CD14-positive monocyte (primary cell): ENCODE measurements around the gene S100A1. TPM values are rescaled to one million over a fixed set of nuclear protein-coding genes. Genes with fewer than 3 reads are reported as not detected.
A peak's percentile ranks its signal among the peaks of the same experiment; 100 is the strongest.

Source experiments
- DNase-seq, 3 donors: peaks; one replicate each; pipeline ENCODE4 v3.0.0-alpha.2; 2011 to 2022
- H2AFZ ChIP-seq: 2 replicates; pipeline ENCODE4 v1.6.0; 2012; ENCODE audit warnings: mild to moderate bottlenecking, low read depth, low read length, inconsistent platforms; ENCODE audit not compliant: insufficient read depth, poor library complexity, severe bottlenecking
- H3K27ac ChIP-seq, 2 donors: 1 replicate in 1 of 2; 2 replicates in 1 of 2; pipeline ENCODE4 v1.5.1; 2012 to 2013; ENCODE audit warnings: low read length in 2 of 2, control low read depth in 1 of 2, inconsistent platforms in 1 of 2, low read depth in 1 of 2, mild to moderate bottlenecking in 1 of 2
- H3K27me3 ChIP-seq, 2 donors: one replicate each; pipeline versions ENCODE4 v1.6.0 to v1.6.1; 2011 to 2013; ENCODE audit warnings: low read length in 2 of 2; ENCODE audit not compliant: control insufficient read depth in 2 of 2, insufficient read depth in 2 of 2
- H3K36me3 ChIP-seq, 2 donors: replicated peaks in 1 of 2; 1 replicate in 1 of 2; 2 replicates in 1 of 2; pipeline versions ENCODE4 v1.5.1 to v1.6.1; 2012 to 2013; ENCODE audit warnings: low read length in 2 of 2, control low read depth in 1 of 2, inconsistent platforms in 1 of 2, mild to moderate bottlenecking in 1 of 2; ENCODE audit not compliant: insufficient read depth in 2 of 2, control insufficient read depth in 1 of 2
- H3K4me1 ChIP-seq, 2 donors: 1 replicate in 1 of 2; 2 replicates in 1 of 2; pipeline versions ENCODE4 v1.5.1 to v1.6.1; 2012 to 2013; ENCODE audit warnings: low read length in 2 of 2, control low read depth in 1 of 2, inconsistent platforms in 1 of 2, mild to moderate bottlenecking in 1 of 2, moderate library complexity in 1 of 2; ENCODE audit not compliant: insufficient read depth in 2 of 2, control insufficient read depth in 1 of 2
- H3K4me2 ChIP-seq: replicated peaks from 2 replicates; pipeline ENCODE3; 2012; ENCODE audit warnings: low read length, moderate library complexity, mild to moderate bottlenecking; ENCODE audit not compliant: poor library complexity, severe bottlenecking; ENCODE audit errors: extremely low read depth
- H3K4me3 ChIP-seq, 3 experiments: fragments of 200-600 bp in 1 of 3; sonication (generic) in 1 of 3; replicated peaks in 1 of 3; 1 replicate in 2 of 3; 2 replicates in 1 of 3; pipeline ENCODE4 v1.5.1; 2011 to 2013; ENCODE audit warnings: low read length in 3 of 3, mild to moderate bottlenecking in 3 of 3, control low read depth in 2 of 3, low read depth in 2 of 3, inconsistent platforms in 1 of 3, moderate library complexity in 1 of 3
- H3K79me2 ChIP-seq: 2 replicates; pipeline ENCODE4 v1.6.0; 2012; ENCODE audit warnings: mild to moderate bottlenecking, control low read depth, inconsistent platforms, low read length, moderate library complexity; ENCODE audit not compliant: insufficient read depth
- H3K9ac ChIP-seq: 2 replicates; pipeline ENCODE4 v1.6.0; 2017; ENCODE audit warnings: low read length, mild to moderate bottlenecking; ENCODE audit not compliant: insufficient read depth, poor library complexity, severe bottlenecking
- H3K9me3 ChIP-seq, 2 donors: replicated peaks in 1 of 2; 1 replicate in 1 of 2; 2 replicates in 1 of 2; pipeline versions ENCODE4 v1.5.1 to v1.6.1; 2012 to 2013; ENCODE audit warnings: low read length in 2 of 2, control low read depth in 1 of 2; ENCODE audit not compliant: control insufficient read depth in 1 of 2, insufficient read depth in 1 of 2
- H4K20me1 ChIP-seq: 2 replicates; pipeline ENCODE4 v1.6.0; 2012; ENCODE audit warnings: mild to moderate bottlenecking, low read length, control low read depth, moderate library complexity; ENCODE audit not compliant: insufficient read depth
- H3K27ac Mint-ChIP-seq, 7 donors: one replicate each; pipeline ENCODE4 v1.8.0; 2020; ENCODE audit warnings: mild to moderate bottlenecking in 7 of 7, mixed read lengths in 7 of 7, moderate library complexity in 6 of 7, inconsistent platforms in 2 of 7
- H3K27me3 Mint-ChIP-seq, 3 donors: one replicate each; pipeline ENCODE4 v1.8.0; 2021 to 2022; ENCODE audit warnings: low read depth in 3 of 3, mild to moderate bottlenecking in 3 of 3, mixed read lengths in 3 of 3, moderate library complexity in 3 of 3, inconsistent platforms in 1 of 3
- H3K36me3 Mint-ChIP-seq, 2 donors: one replicate each; pipeline ENCODE4 v1.8.0; 2020; ENCODE audit warnings: mixed read lengths in 2 of 2, inconsistent platforms in 1 of 2, mild to moderate bottlenecking in 1 of 2
- H3K4me1 Mint-ChIP-seq: one replicate; pipeline ENCODE4 v1.8.0; 2020; ENCODE audit warnings: mild to moderate bottlenecking, mixed read lengths
- H3K4me3 Mint-ChIP-seq, 2 donors: one replicate each; pipeline ENCODE4 v1.8.0; 2020; ENCODE audit warnings: mild to moderate bottlenecking in 2 of 2, mixed read lengths in 2 of 2, moderate library complexity in 1 of 2
- H3K9me3 Mint-ChIP-seq, 7 donors: one replicate each; pipeline ENCODE4 v1.8.0; 2020 to 2022; ENCODE audit warnings: mixed read lengths in 7 of 7, mild to moderate bottlenecking in 6 of 7, moderate library complexity in 6 of 7, inconsistent platforms in 2 of 7
- WGBS: methylation state at CpG from one replicate; pipeline ENCODE4 v1.1.5; 2013; ENCODE audit warnings: missing lambda C conversion rate; ENCODE audit not compliant: insufficient coverage; 5-methylcytosine and 5-hydroxymethylcytosine counted together
- intact Hi-C, 2 donors: fragments of 100-400 bp; cut with micrococcal nuclease; formaldehyde crosslinking; loops; one replicate each; pipeline versions ENCODE4 v1.15.0 to v1.15.1; 2023
- polyA plus RNA-seq, 3 donors: library from polyadenylated mRNA; depleted of rRNA in 1 of 3; unstranded in 2 of 3; stranded (reverse) in 1 of 3; fragments of 300-500 nt in 2 of 3; fragments of >200 nt in 1 of 3; fragmentation: Illumina TruSeq in 2 of 3; gene quantifications; 1 replicate in 2 of 3; 2 replicates in 1 of 3; pipeline ENCODE4 v1.2.3, GENCODE V29; 2012 to 2021
- TF ChIP-seq, protein P1 (sequence below): fragments of 200-600 bp; IDR thresholded peaks from one replicate; pipeline ENCODE4 v1.8.0; 2022; ENCODE audit warnings: antibody characterized with exemption, mild to moderate bottlenecking

Gene S100A1
- polyA plus RNA-seq, 3 donors: not detected

DNA sequence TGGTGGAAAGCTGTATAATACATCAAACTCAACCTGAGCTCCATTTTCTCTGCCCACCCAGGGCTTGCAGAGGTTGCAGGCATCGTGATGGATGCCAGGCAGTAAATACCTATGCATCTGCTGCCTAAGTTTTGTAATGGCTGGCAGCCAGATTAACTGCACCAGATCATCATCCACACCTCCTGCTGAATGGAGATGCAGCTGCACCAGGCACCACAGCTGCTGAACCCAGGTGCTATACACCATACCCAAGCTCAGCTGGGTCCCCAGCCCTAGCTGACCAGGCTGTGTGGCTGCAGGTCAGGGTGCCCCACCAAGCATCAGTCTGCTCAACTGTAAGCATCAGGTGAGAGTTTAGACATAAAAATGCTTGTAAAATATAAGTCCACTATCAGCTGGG lies 23.5 kb downstream of the S100A1 start:
- no peak overlapping the region for H3K27ac ChIP-seq
- WGBS: 83% methylated on average over 1 of the region's 1 CpG
- H3K9ac ChIP-seq: no peak overlapping the region
- H3K4me1 ChIP-seq: peaks cover 25 to 26% of the 10 kb centered on the region in 2 donors
- Mint-ChIP-seq H3K27ac (no peak overlapping the region), H3K36me3 (peaks cover 0 to 6% of the 10 kb centered on the region in 2 donors), H3K4me3 (no peak overlapping the region), H3K9me3 (peaks cover 0 to 2% (median 0%) of the 10 kb centered on the region in 7 donors), H3K27me3 (peaks cover 0 to 2% (median 2%) of the 10 kb centered on the region in 3 donors), H3K4me1 (peaks cover 27% of the 10 kb centered on the region)
- H3K27me3 ChIP-seq: no peaks in the 10 kb centered on the region
- H3K4me3 ChIP-seq: no peak overlapping the region
- no peaks in the 10 kb centered on the region for H3K36me3 ChIP-seq
- H4K20me1 ChIP-seq: no peaks in the 10 kb centered on the region
- DNase-seq: no peak
- intact Hi-C loops: no loop called here
- no peaks in the 10 kb centered on the region for H3K9me3 ChIP-seq
- no peaks in the 10 kb centered on the region for H3K79me2 ChIP-seq
- no peak overlapping the region for H3K4me2 ChIP-seq
- TF ChIP-seq, protein P1, sequence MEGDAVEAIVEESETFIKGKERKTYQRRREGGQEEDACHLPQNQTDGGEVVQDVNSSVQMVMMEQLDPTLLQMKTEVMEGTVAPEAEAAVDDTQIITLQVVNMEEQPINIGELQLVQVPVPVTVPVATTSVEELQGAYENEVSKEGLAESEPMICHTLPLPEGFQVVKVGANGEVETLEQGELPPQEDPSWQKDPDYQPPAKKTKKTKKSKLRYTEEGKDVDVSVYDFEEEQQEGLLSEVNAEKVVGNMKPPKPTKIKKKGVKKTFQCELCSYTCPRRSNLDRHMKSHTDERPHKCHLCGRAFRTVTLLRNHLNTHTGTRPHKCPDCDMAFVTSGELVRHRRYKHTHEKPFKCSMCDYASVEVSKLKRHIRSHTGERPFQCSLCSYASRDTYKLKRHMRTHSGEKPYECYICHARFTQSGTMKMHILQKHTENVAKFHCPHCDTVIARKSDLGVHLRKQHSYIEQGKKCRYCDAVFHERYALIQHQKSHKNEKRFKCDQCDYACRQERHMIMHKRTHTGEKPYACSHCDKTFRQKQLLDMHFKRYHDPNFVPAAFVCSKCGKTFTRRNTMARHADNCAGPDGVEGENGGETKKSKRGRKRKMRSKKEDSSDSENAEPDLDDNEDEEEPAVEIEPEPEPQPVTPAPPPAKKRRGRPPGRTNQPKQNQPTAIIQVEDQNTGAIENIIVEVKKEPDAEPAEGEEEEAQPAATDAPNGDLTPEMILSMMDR: no peak
- H2AFZ ChIP-seq: no peak overlapping the region

DNA sequence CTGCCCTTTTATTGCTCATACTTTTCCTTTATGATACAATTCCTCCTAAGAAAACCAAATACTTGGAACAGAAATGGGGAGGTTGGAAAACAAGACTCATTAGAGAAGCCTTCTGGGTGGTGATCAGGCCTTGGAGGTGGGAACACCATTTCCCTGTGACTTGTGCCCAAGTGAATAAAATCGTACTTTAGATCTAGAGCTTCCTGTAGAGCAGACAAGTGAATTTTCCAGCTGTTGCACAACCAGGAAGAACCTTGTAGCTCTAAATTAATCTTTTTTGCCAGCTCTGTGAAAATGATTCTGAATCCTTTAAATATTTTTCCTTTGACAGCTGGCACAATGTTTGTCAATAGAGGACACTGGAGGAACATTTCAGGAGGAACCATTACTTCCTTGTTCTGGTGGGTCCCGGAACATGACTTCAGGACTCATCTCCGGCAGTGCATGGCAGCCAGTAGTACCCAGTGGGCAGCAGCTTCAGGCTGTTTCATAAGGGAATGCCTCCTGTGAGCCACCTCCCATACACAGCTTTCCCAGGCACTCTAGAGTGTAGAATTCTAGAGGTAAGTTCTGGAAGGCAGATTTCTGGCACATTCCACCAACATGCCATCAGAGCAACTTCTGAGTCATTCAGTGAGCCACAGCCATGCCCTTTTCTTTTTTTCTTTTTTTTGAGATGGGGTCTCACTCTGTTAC lies 24.7 kb downstream of the S100A1 start:
- Mint-ChIP-seq H3K27me3 (peaks cover 0 to 2% (median 2%) of the 10 kb centered on the region in 3 donors), H3K4me3 (peak overlapping the region in 1 of 2 donors; percentile 59), H3K4me1 (peaks cover 17% of the 10 kb centered on the region), H3K36me3 (peaks cover 0 to 1% of the 10 kb centered on the region in 2 donors), H3K27ac (peak overlapping the region; percentile 24 to 85 (median 82)), H3K9me3 (no peaks in the 10 kb centered on the region)
- H3K27ac ChIP-seq: peak overlapping the region; percentile 41 to 66
- H3K36me3 ChIP-seq: no peaks in the 10 kb centered on the region
- 0% methylated on average over 2 of the region's 3 CpGs for WGBS
- TF ChIP-seq, protein P1: no peak
- no peaks in the 10 kb centered on the region for H3K79me2 ChIP-seq
- intact Hi-C loops: no loop called here
- no peaks in the 10 kb centered on the region for H4K20me1 ChIP-seq
- H3K4me2 ChIP-seq: peak overlapping the region; percentile 47
- H3K4me1 ChIP-seq: peaks cover 14 to 17% of the 10 kb centered on the region in 2 donors
- H3K27me3 ChIP-seq: no peaks in the 10 kb centered on the region
- H2AFZ ChIP-seq: peak overlapping the region; percentile 78
- peak overlapping the region in 1 of 3 experiments; percentile 34 for H3K4me3 ChIP-seq
- no peaks in the 10 kb centered on the region for H3K9me3 ChIP-seq
- H3K9ac ChIP-seq: no peak overlapping the region
- DNase-seq: peak in 2 of 3 donors; percentile 60 to 63
